ENCODE results near the gene FRMD4A. TPM values are rescaled to one million over a fixed set of nuclear protein-coding genes. Genes with fewer than 3 reads are reported as not detected.

FRMD4A gene
- total and polyA plus RNA-seq, 7 donors, result 3.0 to 27.8 (median 14.4) TPM

DNA sequence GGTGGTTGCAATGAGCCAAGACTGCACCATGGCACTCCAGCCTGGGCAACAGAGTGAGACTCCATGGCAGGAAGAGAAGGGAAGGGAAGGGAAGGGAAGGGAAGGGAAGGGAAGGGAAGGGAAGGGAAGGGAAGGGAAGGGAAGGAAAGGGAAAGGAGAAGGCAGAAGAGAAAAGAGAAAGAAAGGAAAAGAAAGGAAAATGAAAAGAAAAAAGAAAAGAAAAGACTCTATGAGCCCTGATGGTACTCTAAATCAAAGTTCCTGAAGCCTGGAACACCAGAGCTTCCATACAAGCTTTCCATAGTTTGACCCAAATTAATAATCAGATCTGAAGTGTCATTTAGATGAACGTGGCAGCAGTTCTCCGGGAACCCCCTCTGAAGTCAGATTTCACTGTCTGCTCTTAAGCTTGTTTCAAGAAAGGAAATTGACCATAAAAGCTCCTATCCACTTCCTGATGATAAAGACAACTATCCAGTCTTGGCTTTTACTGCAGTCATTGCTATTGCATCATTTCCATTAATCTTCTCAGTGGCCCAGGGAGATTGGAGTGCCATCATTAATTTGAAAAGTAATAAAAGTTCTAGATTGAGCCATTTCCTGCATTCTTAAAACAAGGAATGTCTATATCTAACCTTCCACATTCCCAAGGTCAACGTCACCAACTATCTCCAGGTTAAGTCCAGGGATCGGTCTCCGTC, 44.2 kb upstream of the FRMD4A start:
- no peak for TF ChIP-seq EP300 (IDR thresholded peaks at IDR 0.05)
- TF ChIP-seq POLR2A (IDR thresholded peaks at IDR 0.05), result no peak
- TF ChIP-seq POLR2AphosphoS5 (IDR thresholded peaks at IDR 0.05), result no peak
- TF ChIP-seq, protein P1, sequence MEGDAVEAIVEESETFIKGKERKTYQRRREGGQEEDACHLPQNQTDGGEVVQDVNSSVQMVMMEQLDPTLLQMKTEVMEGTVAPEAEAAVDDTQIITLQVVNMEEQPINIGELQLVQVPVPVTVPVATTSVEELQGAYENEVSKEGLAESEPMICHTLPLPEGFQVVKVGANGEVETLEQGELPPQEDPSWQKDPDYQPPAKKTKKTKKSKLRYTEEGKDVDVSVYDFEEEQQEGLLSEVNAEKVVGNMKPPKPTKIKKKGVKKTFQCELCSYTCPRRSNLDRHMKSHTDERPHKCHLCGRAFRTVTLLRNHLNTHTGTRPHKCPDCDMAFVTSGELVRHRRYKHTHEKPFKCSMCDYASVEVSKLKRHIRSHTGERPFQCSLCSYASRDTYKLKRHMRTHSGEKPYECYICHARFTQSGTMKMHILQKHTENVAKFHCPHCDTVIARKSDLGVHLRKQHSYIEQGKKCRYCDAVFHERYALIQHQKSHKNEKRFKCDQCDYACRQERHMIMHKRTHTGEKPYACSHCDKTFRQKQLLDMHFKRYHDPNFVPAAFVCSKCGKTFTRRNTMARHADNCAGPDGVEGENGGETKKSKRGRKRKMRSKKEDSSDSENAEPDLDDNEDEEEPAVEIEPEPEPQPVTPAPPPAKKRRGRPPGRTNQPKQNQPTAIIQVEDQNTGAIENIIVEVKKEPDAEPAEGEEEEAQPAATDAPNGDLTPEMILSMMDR (IDR thresholded peaks at IDR 0.05), result no peak
- no peak for DNase-seq
- no peaks in the 10 kb centered on the region for H3K9me3 ChIP-seq
- H3K27me3 ChIP-seq, result no peaks in the 10 kb centered on the region
- WGBS, 2 donors, result 63 to 67% methylated on average over 5 of the region's 5 CpGs
- no peaks in the 10 kb centered on the region for H3K4me1 ChIP-seq
- intact Hi-C loops (cut with DNase I), result no loop called here
- no peak overlapping the region for H3K4me3 ChIP-seq
- H3K36me3 ChIP-seq, result no peaks in the 10 kb centered on the region
- no peak overlapping the region for H3K27ac ChIP-seq

DNA sequence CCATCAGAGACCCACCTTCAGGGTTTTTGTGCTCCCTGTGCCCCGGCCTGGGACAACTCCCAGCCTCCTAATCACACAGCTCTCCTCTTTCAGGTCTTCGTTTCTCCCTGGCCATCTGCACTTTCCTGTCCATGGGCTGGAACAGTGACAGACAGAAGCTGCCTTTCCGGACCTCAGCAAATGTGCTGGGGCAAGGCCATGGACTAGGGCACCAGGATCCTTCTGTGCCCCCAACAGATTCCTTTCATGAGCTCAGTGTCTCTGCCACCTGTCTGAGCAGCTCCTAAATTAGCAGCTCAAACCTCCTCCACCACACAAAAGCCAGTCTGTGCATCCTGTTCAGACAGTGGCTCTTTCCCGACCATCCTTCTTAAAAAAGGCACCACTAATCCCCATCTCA, 41.9 kb upstream of the FRMD4A start:
- TF ChIP-seq, protein P1 (IDR thresholded peaks at IDR 0.05), result no peak
- TF ChIP-seq POLR2A (IDR thresholded peaks at IDR 0.05) (no peak), EP300 (IDR thresholded peaks at IDR 0.05) (no peak), POLR2AphosphoS5 (IDR thresholded peaks at IDR 0.05) (no peak)
- no peaks in the 10 kb centered on the region for H3K27me3 ChIP-seq

DNA sequence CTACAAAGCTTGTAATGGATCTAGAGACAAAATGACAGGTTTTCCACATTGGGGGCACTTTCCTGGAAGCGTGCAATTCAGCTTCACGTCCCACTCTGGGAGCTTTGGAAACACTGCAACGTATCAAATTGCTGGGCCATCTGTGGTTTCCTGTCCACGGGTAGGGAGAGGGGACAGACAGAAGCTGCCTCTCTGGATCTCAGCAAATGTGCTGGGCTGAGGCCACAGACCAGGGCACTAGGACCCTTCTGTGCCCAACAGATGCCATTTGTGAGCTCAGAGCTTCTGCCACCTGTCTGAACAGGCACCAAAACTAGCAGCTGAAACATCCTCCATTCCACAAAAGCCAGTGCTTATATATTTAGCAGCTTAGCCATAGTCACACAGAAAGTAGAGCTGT, 40.9 kb upstream of the FRMD4A start:
- Histone ChIP-seq H3K9me3 (no peaks in the 10 kb centered on the region), H3K27ac (no peak overlapping the region), H3K27me3 (no peaks in the 10 kb centered on the region), H3K4me1 (no peaks in the 10 kb centered on the region), H3K4me3 (no peak overlapping the region), H3K36me3 (no peaks in the 10 kb centered on the region)
- DNase-seq, result no peak
- TF ChIP-seq POLR2AphosphoS5 (IDR thresholded peaks at IDR 0.05), result no peak
- TF ChIP-seq POLR2A (IDR thresholded peaks at IDR 0.05), result no peak
- TF ChIP-seq EP300 (IDR thresholded peaks at IDR 0.05), result no peak
- TF ChIP-seq, protein P1 (IDR thresholded peaks at IDR 0.05), result no peak
- intact Hi-C loops (cut with DNase I), result no loop called here
- WGBS, 2 donors, result 57 to 71% methylated on average over 4 of the region's 4 CpGs

More for the DNA sequence above, 41.9 kb upstream of the FRMD4A start:
- Histone ChIP-seq H3K4me3 (no peak overlapping the region), H3K9me3 (no peaks in the 10 kb centered on the region), H3K27ac (no peak overlapping the region), H3K36me3 (no peaks in the 10 kb centered on the region), H3K4me1 (no peaks in the 10 kb centered on the region)
- 81 to 84% methylated on average over 4 of the region's 4 CpGs for WGBS, 2 donors
- intact Hi-C loops (cut with DNase I), result no loop called here
- DNase-seq, result no peak

DNA sequence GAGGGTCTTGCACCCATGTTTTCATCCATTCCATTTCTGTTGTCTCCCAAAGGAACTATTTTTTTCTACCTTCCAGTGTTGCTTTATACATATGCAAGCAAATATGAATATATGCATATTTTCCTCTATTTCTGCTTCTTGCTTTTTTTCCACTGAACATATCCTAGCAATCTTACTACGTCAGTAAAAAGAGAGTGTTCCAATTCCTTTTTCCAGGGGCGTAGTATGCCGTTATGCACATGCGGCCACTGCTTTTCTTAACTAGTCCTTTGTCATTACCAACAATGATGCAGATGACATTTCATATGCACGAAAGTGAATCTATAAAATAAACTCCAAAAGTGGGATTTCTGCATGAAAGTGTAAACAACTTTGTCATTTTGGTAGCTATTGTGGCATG, 40.2 kb upstream of the FRMD4A start:
- Histone ChIP-seq H3K27me3 (no peaks in the 10 kb centered on the region), H3K27ac (no peak overlapping the region), H3K9me3 (no peaks in the 10 kb centered on the region), H3K4me1 (no peaks in the 10 kb centered on the region), H3K36me3 (no peaks in the 10 kb centered on the region), H3K4me3 (no peak overlapping the region)
- no peak for TF ChIP-seq POLR2AphosphoS5 (IDR thresholded peaks at IDR 0.05)
- TF ChIP-seq, protein P1 (IDR thresholded peaks at IDR 0.05), result no peak
- TF ChIP-seq EP300 (IDR thresholded peaks at IDR 0.05), result no peak
- TF ChIP-seq POLR2A (IDR thresholded peaks at IDR 0.05), result no peak
- intact Hi-C loops (cut with DNase I), result no loop called here
- no peak for DNase-seq
- WGBS, 2 donors, result 88 to 92% methylated on average over 5 of the region's 5 CpGs

DNA sequence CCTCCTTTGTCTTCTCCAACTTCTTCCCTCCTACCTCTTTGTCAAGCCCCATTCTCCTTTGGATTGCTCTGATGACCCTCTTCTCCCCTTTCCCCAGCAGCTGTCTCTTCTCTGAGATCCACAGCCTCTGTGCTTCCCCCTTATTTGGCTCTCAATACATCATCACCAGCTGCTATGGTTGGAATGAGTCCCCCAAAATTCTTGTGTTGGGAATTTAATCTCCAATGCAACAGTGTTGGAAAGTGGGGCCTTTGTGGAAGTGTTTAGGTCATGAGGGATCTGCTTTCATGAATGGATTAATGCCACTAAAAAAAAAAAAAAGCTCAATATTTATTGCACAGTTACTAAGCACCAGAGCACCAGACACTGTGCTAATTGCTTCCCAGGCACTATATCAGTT, 39.2 kb upstream of the FRMD4A start:
- intact Hi-C loops (cut with DNase I), result no loop called here
- TF ChIP-seq POLR2A (IDR thresholded peaks at IDR 0.05) (no peak), POLR2AphosphoS5 (IDR thresholded peaks at IDR 0.05) (no peak), EP300 (IDR thresholded peaks at IDR 0.05) (no peak)
- TF ChIP-seq, protein P1 (IDR thresholded peaks at IDR 0.05), result no peak
- Histone ChIP-seq H3K27me3 (no peaks in the 10 kb centered on the region), H3K27ac (no peak overlapping the region), H3K4me3 (no peak overlapping the region), H3K36me3 (no peaks in the 10 kb centered on the region), H3K4me1 (no peaks in the 10 kb centered on the region), H3K9me3 (no peaks in the 10 kb centered on the region)
- DNase-seq, result no peak
